Left colon (tissue), 2 donors: Measurements from ENCODE around the gene BTBD17. TPM values are rescaled to one million over a fixed set of nuclear protein-coding genes. Genes with fewer than 3 reads are reported as not detected.

ENCODE experiments used
- ATAC-seq: fragments of 200-7000 bp; cut with Tn5 transposase; one replicate; pipeline ENCODE4 v1.9.1; 2020; ENCODE audit warnings: mild to moderate bottlenecking, moderate library complexity
- DNase-seq, 2 donors: peaks; one replicate each; pipeline ENCODE4 v3.0.0-alpha.2; 2020
- intact Hi-C, 2 donors: fragments of 100-400 bp; cut with DNase I in 1 of 2; cut with micrococcal nuclease in 1 of 2; formaldehyde crosslinking; loops; one replicate each; pipeline versions ENCODE4 v1.11.2 to v1.14.0; 2022; cut with DNase I, micrococcal nuclease
- total RNA-seq, 2 donors: library from RNA; stranded (reverse); fragmentation: NEBNext Ultra II Directional; extraction: Animal tissue kit (Norgen Biotek cat#: 25700); gene quantifications; one replicate each; pipeline ENCODE4 v1.2.1, GENCODE V29; 2021
- donor health status: DM: no; HTN: no; CAD: no.
- donor health status: DM: yes; HTN: yes; CAD: no.

Gene BTBD17
- total RNA-seq, 2 donors from 2014 or later, result 0.24 TPM; not detected in 1

DNA sequence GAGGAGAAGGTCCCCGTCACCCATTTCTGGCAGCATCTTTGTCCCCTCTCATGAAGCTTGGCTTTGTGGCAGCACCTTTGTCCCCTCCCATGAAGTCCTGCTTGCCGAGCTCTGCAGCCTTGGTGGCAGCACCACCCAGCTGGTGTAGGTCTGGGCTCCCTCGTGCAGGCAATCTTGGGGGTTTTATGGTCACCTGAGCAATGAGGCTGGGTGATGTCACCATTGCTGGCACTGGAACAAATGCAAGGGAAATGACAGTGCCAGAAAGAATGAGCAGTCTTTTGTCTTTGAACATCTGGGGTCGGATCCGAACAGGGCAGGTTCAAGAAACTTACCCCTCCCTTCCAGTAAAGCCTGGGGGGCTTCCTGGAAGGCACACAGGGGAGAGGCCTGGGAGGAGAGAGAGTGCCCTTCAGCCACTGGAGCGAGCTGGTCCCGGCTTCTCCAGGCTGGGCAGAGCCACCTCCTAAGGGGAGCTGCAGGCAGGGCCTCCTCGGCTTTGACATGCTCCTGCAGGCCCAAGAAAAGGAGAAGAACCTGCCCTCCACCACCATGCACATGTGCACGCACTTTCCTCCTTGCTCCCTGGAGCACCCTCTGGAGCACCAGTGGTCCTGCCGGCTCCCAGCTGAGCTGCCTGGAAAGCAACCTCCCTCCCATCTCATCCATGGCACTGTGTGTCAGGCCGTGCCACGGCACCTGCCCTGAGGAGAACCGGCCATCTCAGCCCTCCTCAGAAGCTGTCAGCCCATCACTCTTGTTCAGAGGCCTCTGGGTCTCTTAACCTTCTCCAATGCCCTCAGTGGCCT lies 16.0 kb downstream of the BTBD17 start:
- DNase-seq (no peak), ATAC-seq (no peak)
- intact Hi-C loops, result no loop called here

GRCh38 chr17:74344658-74345057 lies 17.0 kb downstream of the BTBD17 start:
- DNase-seq (no peak), ATAC-seq (no peak)
- intact Hi-C loops, result no loop called here

- DNase-seq (no peak), ATAC-seq (no peak)
- intact Hi-C loops, result no loop called here
These were observed 18.0 kb downstream of the BTBD17 start for GRCh38 chr17:74343526-74344284.

- ATAC-seq (no peak), DNase-seq (no peak)
- intact Hi-C loops, result no loop called here
These were observed 18.5 kb downstream of the BTBD17 start for GRCh38 chr17:74343121-74343520.

GRCh38 chr17:74342224-74342623 lies 19.4 kb downstream of the BTBD17 start:
- intact Hi-C loops, result no loop called here
- no peak for ATAC-seq
- no peak for DNase-seq

GRCh38 chr17:74340470-74341023 lies 21.1 kb downstream of the BTBD17 start:
- ATAC-seq, result peak; percentile 65
- no peak for DNase-seq
- intact Hi-C loops, result no loop called here

DNA sequence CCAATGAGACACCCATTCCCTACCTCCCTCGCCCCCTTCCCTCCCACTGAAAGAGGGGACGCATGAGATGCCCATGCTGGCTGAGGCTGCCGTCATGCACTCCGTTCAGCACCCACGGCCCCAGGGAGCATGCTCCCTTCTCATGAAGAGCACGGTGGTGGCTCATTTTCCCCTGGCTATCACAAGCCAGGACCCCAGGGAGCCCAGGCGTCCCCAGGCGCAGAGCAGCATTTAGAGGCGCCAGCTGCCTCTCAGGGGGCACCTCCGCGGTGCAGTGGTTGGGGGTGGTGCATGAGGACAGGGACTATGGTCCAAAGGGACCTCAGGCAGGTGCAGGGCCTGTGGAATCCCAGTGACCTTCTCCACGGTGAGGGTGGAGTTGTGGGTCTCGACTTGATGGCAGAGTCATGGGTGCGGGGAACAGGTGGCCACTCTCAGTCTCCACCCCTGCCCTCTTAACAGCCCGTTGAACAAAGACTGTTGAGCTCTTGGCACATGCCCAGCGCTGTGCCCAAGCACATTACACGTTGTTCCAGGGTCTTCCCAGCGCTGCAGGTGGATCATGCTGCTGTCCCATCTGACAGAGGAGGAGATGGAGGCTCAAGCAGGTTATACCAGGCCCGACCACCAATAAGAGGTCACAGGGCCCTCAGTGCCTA lies 22.0 kb downstream of the BTBD17 start:
- intact Hi-C loops, result no loop called here
- ATAC-seq (peak; percentile 31), DNase-seq (no peak)

DNA sequence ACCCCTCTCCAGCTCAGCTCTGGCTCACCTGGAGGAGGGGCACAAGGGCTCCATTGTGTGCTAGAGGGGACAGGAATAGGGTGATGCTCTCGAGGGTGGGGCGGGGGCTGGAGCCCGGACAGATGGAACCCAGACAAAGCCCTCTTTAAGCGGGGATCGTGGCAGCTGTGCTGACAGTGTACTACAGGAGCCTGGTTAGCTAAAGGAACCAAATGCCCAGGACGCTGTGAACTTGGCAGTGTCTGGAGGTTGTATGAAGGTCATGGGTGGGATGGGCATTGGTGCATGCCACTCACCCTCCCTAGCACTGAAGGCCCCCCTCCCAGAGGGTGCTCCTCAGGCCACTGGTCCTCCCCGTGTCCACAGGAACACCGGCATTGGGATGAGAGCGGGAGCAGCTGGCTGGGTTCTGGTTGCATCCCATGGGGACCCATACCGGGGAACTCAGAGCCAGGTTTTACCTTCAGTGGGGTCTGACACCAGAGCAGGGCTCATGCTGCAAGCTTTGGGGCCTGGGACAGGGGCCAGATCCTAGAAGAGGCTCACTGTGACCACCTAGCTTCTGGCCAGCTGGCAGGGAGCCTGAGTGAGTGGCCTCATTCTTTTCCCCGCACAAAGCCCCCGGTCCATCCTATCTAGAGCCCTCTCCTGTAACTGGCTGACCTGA lies 23.7 kb downstream of the BTBD17 start:
- intact Hi-C loops, result no loop called here
- ATAC-seq (peak; percentile 5), DNase-seq (no peak)

GRCh38 chr17:74336307-74336706 lies 25.4 kb downstream of the BTBD17 start:
- intact Hi-C loops, result no loop called here
- no peak for ATAC-seq
- DNase-seq, result no peak

DNA sequence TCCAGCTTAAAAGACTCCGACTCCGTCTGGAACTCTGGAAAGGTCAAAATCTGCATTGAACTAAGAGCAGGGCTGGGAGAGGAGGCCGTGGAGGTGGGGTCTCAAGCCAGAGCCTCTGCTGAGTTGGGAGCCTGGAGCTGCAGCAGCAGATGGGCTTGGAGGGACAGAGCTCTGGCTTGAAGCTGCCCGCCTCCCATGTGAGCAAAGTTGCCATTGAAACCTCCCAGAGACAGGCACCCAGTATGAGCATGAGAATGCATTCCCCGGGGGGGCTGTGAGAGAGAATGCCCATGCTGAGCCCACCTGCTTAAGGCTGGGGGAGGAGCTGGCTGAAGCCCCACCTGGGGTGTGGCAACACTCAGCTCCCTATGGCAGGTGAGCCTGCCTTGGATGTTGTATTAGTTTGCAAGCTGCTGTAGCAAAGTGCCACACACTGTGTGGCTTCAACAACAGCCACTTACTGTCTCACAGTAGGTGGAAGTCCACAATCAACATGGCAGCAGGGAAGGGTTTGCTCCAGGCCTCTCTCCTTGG lies 26.1 kb downstream of the BTBD17 start:
- intact Hi-C loops, result no loop called here
- no peak for ATAC-seq

GRCh38 chr17:74334393-74335039 lies 27.2 kb downstream of the BTBD17 start:
- intact Hi-C loops, result no loop called here
- no peak for ATAC-seq

More for the DNA sequence above, 26.1 kb downstream of the BTBD17 start:
- no peak for DNase-seq

DNA sequence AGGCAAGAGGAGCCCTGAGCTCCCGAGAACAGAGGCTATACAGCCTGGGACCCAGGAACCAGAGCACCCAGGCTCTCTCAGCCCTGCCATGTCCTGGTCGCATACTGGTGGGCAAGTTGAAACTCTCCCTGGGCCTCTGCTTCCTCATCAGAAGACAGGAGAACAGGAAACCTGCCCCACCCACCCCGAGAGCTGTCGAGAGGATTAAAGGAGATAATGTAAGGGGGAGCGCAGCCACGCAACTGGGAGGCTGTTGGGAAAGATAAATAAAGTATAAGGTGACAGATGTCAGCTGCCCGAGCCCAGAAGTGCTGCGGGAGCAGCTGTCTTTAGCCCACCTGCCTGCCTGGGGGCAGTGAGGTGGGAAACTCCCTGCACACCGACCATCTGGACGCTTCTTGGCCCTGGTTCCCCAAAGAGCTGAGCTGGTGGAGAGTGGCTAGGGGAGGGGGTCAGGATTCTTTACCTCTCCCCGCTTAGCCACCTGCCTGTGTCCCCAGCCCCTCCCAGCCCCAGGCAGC lies 28.8 kb downstream of the BTBD17 start:
- ATAC-seq, result peak; percentile 60
- DNase-seq, result peak; percentile 44 to 49
- intact Hi-C loops, result no loop called here

More at GRCh38 chr17:74334393-74335039, 27.2 kb downstream of the BTBD17 start:
- no peak for DNase-seq

GRCh38 chr17:74332017-74332650 lies 29.5 kb downstream of the BTBD17 start:
- ATAC-seq (no peak), DNase-seq (no peak)
- intact Hi-C loops, result no loop called here

DNA sequence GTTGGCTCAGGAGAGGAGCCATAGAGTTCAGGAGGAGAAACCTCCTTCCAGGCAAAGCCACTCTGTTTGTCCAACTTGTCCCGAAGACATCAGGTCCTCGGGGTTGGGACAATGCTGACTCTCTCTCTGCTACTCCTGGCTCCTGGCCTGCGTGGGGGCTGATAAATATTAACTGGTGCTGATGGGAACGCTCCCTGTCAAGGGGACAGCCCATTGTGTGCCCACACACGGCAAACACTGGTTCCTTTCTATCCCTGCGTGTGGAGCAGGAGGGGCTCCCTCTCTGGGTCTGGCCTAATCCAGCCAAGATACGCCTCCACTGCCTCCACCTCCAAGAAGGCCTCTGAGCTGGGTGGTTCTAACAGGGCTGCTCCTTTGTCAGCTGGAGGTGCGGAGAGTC lies 31.2 kb downstream of the BTBD17 start:
- no peak for DNase-seq
- no peak for ATAC-seq
- intact Hi-C loops, result no loop called here

GRCh38 chr17:74329378-74329777 lies 32.3 kb downstream of the BTBD17 start:
- DNase-seq (no peak), ATAC-seq (no peak)
- intact Hi-C loops, result no loop called here

DNA sequence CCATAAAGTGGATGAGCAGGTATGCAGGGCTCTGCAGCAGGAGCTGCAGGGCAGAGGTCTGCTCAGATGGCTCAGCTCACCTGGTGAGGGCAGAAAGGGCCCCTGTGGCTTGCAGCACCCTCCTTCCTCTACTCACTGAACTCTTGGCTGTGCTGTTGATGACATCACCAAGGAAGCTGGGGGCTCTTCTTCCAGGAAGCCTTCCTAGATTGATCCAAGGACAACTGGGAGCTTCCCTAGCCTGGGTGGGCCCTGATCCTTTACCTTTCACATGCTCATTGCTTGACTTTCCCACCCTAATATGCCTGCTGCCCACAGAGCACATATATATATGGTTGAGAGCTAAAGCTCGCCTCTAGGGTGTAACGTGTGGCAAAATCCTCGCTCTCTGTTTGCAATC lies 33.2 kb downstream of the BTBD17 start:
- intact Hi-C loops, result no loop called here
- ATAC-seq (no peak), DNase-seq (no peak)

DNA sequence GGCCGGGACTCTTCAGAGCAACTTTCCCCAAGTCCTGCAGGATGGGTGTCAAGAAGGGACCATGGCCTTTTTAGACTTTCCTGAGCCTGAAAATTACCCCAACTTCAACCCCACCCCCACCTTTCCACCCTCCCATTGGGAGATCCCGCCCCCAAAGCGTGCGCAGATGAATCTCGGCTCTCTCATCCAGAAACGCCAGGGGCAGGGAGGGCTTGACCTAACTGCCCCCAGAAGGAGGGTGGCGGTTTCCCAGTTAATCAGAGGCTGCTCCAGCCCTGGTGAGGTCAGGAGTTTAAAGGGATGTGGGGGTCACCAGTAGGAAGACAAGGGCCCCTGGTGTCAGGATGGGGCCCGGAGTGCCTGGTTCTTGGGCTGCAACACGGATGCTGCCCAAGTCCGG lies 35.2 kb downstream of the BTBD17 start:
- intact Hi-C loops, result no loop called here
- ATAC-seq, result no peak
- no peak for DNase-seq
